Coronary artery (tissue), 2 donors: ENCODE measurements around the gene NOXO1.

ENCODE experiments used
- DNase-seq: peaks from one replicate; pipeline ENCODE4 v3.0.0-alpha.2; 2017; ENCODE audit warnings: low spot score
- H3K27ac ChIP-seq, 2 donors: fragments of 200-600 bp; sonication (generic); one replicate each; pipeline ENCODE4 v1.5.1; 2016 to 2019
- H3K4me3 ChIP-seq: fragments of 200-600 bp; sonication (generic); 2 replicates; pipeline ENCODE4 v1.5.1; 2016; ENCODE audit warnings: mild to moderate bottlenecking, moderate library complexity
- CTCF ChIP-seq: fragments of 200-600 bp; sonication (generic); IDR thresholded peaks from one replicate; pipeline ENCODE4 v1.5.1; 2019; ENCODE audit warnings: antibody characterized with exemption

Gene NOXO1

GRCh38 chr16:2009791-2010510 is 28.7 kb upstream of the NOXO1 start, which contains the start of gene ZNF598:
Gene ZNF598, minus strand, starts transcription at chr16:2009821.
- DNase-seq = no peak
- TF ChIP-seq CTCF = no peak
- Histone ChIP-seq H3K27ac (peak within 1 kb of the TSS; percentile 80 to 96), H3K4me3 (peak within 1 kb of the TSS; percentile 85)

- H3K27ac ChIP-seq = peak overlapping the region; percentile 21 to 96
These were observed 28.0 kb upstream of the NOXO1 start for GRCh38 chr16:2009164-2009711.

DNA sequence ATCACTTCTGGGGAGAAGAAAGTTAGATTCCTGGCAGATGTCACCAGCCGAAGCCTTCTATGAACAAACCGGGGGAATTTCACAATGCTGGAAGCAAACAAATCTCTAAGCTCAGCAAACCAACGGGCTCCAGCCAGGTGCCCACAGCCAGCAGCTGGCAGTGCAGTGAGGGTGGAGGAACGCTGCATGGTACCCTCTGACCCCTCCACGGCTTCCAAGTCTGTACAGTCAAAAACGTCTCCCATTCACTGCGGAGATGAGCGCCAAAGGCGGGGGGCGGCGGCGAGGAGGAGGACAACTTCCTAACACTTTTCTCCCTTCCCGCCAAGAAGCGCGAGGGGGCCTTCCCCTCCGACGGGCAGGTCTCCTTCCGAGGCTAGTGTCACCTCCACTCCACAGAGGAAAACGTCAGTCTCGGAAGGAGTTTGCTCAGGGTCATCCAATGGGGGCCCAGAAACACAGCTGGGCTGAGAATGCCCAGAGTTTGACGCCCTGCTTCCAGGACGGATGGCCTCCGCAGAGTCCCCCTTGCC is 27.4 kb upstream of the NOXO1 start:
- Histone ChIP-seq H3K27ac (peak overlapping the region; percentile 21 to 96), H3K4me3 (peak overlapping the region; percentile 85)
- TF ChIP-seq CTCF = no peak
- no peak for DNase-seq

More at GRCh38 chr16:2009164-2009711, 28.0 kb upstream of the NOXO1 start:
- no peak for DNase-seq
- no peak for TF ChIP-seq CTCF
- peak overlapping the region; percentile 85 for H3K4me3 ChIP-seq

DNA sequence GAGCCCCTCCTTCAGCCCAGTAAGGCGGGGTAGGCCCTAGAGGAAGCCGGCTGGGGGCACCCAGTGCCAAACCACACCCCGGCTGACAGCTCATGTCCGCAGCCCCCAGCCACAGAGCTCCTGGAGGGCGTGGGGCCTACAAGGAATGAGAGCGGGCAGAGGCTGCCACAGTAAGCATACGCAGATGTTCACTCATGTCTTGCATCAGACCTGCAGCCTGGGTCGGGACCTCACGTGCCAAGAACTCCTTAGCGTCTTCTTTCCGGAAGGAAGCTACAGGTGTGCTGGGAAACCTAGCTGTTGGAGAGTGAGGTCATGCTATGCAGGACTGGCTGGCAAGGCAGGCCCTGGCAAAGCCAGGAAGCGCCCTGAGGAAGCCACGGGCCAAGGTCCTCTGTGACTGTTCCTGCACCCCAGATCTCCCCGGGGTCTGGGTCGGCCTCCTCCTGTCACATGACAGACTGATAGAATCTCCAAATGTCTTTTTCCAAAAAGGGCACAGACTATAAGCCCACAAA is 26.8 kb upstream of the NOXO1 start:
- no peak overlapping the region for H3K27ac ChIP-seq
- TF ChIP-seq CTCF = no peak
- H3K4me3 ChIP-seq = peak overlapping the region; percentile 85
- no peak for DNase-seq

- H3K27ac ChIP-seq = no peak overlapping the region
- peak overlapping the region; percentile 19 for H3K4me3 ChIP-seq
- DNase-seq = no peak
- no peak for TF ChIP-seq CTCF
These were observed 26.0 kb upstream of the NOXO1 start for GRCh38 chr16:2007081-2007836.

- H3K27ac ChIP-seq = no peak overlapping the region
These were observed 25.0 kb upstream of the NOXO1 start for GRCh38 chr16:2006317-2006716.

More at GRCh38 chr16:2006317-2006716, 25.0 kb upstream of the NOXO1 start:
- TF ChIP-seq CTCF = no peak
- no peak for DNase-seq
- H3K4me3 ChIP-seq = no peak overlapping the region
